Measurements from ENCODE around the gene SLC8A1. TPM values are rescaled to one million over a fixed set of nuclear protein-coding genes. Genes with fewer than 3 reads are reported as not detected.

Gene SLC8A1
- total and polyA plus RNA-seq, 8 donors, result 5.4 to 39.7 (median 6.6) TPM

- no peak for TF ChIP-seq CTCF (IDR thresholded peaks at IDR 0.05)
- intact Hi-C loops (cut with DNase I), result no loop called here
- H3K27ac ChIP-seq, result no peak overlapping the region
- no peak for ATAC-seq
- no peaks in the 10 kb centered on the region for H3K27me3 ChIP-seq
- H3K9me3 ChIP-seq, result no peaks in the 10 kb centered on the region
- DNase-seq, result peak in 2 of 4 donors; percentile 25 to 34
- H3K36me3 ChIP-seq, result peaks cover 0 to 12% of the 10 kb centered on the region in 2 donors
- H3K4me3 ChIP-seq, result no peak overlapping the region
- H3K4me1 ChIP-seq, result no peaks in the 10 kb centered on the region
Measured at GRCh38 chr2:40160751-40161218, 291.1 kb downstream of the SLC8A1 start.

- no peak for DNase-seq
- intact Hi-C loops (cut with DNase I), result no loop called here
- no peak for TF ChIP-seq CTCF (IDR thresholded peaks at IDR 0.05)
- no peak for ATAC-seq
- Histone ChIP-seq H3K4me3 (no peak overlapping the region), H3K4me1 (no peaks in the 10 kb centered on the region), H3K27me3 (no peaks in the 10 kb centered on the region), H3K9me3 (no peaks in the 10 kb centered on the region), H3K36me3 (peaks cover 0 to 12% of the 10 kb centered on the region in 2 donors), H3K27ac (no peak overlapping the region)
Measured at GRCh38 chr2:40159333-40159732, 292.6 kb downstream of the SLC8A1 start.

- Histone ChIP-seq H3K27me3 (no peaks in the 10 kb centered on the region), H3K9me3 (no peaks in the 10 kb centered on the region), H3K36me3 (peaks cover 0 to 12% of the 10 kb centered on the region in 2 donors), H3K27ac (no peak overlapping the region), H3K4me3 (no peak overlapping the region), H3K4me1 (no peaks in the 10 kb centered on the region)
- TF ChIP-seq CTCF (IDR thresholded peaks at IDR 0.05), result no peak
- no peak for ATAC-seq
- DNase-seq, result no peak
- intact Hi-C loops (cut with DNase I), result no loop called here
Measured at GRCh38 chr2:40158781-40159180, 293.1 kb downstream of the SLC8A1 start.

DNA sequence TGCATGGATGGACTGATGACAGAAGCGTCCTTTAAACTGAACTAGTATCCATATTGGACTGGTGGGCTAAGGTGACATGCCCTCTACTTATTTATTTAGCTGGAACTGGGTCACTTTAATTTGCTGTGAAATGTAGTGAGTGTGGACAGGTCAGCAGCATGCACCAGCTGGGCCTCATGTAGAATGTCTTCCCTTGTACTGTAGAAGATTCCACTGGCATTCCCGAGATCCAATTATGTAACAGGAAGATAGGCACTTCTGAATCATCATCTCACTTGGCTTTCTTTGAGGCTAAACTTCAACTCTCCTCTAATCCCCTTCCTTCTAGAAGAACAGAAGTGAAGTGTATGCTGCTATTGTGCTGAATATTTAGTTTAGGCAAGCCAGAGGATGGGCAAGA lies 296.2 kb downstream of the SLC8A1 start:
- no peaks in the 10 kb centered on the region for H3K9me3 ChIP-seq
- no peak overlapping the region for H3K27ac ChIP-seq
- H3K36me3 ChIP-seq, result peaks cover 0 to 9% of the 10 kb centered on the region in 2 donors
- intact Hi-C loops (cut with DNase I), result no loop called here
- no peak for TF ChIP-seq CTCF (IDR thresholded peaks at IDR 0.05)
- no peak for DNase-seq
- H3K4me3 ChIP-seq, result no peak overlapping the region
- no peaks in the 10 kb centered on the region for H3K27me3 ChIP-seq
- ATAC-seq, result no peak
- H3K4me1 ChIP-seq, result no peaks in the 10 kb centered on the region

DNA sequence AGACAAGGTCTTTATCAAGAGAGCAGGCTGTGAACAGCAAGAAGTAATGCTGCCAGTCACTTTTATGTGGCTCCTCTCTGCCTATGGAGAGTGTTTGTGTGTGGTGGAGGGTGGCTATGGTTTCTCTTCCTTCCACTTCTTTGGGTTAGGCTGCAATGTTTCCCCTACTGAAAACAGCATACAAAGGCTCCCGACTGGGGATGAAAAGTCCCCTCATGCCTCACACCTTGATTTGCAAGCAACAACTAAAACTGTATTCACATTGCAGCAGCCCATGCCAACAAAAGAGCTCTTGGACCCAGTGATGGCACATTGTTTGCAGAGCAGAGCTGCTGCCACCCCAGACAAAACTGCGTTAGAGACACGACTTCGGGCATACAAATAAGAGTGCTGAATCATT lies 301.6 kb downstream of the SLC8A1 start:
- no peak for ATAC-seq
- no peak for TF ChIP-seq CTCF (IDR thresholded peaks at IDR 0.05)
- intact Hi-C loops (cut with DNase I), result no loop called here
- H3K27ac ChIP-seq, result no peak overlapping the region
- no peak for DNase-seq
- H3K27me3 ChIP-seq, result no peaks in the 10 kb centered on the region
- no peaks in the 10 kb centered on the region for H3K36me3 ChIP-seq
- no peaks in the 10 kb centered on the region for H3K4me1 ChIP-seq
- no peak overlapping the region for H3K4me3 ChIP-seq
- no peaks in the 10 kb centered on the region for H3K9me3 ChIP-seq

Data from left lung (tissue), 10 donors.